GM12878 (cell line): ENCODE results near the gene COL4A1.

Experiments used
- BCL3 ChIP-seq: IDR thresholded peaks from 2 replicates; pipeline ENCODE4 v1.6.1; 2011; ENCODE audit warnings: borderline replicate concordance, low read depth, mild to moderate bottlenecking, moderate library complexity, low read length; ENCODE audit not compliant: insufficient read depth, poor library complexity, severe bottlenecking
- HDGF ChIP-seq: fragments of 450-650 bp; IDR thresholded peaks from 2 replicates; pipeline ENCODE4 v1.6.1; 2016; ENCODE audit warnings: antibody characterized with exemption
- POLR2AphosphoS5 ChIP-seq: IDR thresholded peaks from 2 replicates; pipeline ENCODE4 v1.6.1; 2011; ENCODE audit warnings: mild to moderate bottlenecking, low read length, inconsistent platforms
- TF ChIP-seq, protein P1 (sequence below), 3 experiments: IDR thresholded peaks in 2 of 3; conservative IDR thresholded peaks in 1 of 3; 2 replicates each; pipeline ENCODE4 v1.5.1; 2011; ENCODE audit warnings: low read depth in 3 of 3, low read length in 3 of 3, mild to moderate bottlenecking in 3 of 3, control low read depth in 2 of 3, moderate library complexity in 2 of 3, inconsistent platforms in 1 of 3, mixed read lengths in 1 of 3; ENCODE audit not compliant: control insufficient read depth in 2 of 3, insufficient read depth in 1 of 3; ENCODE audit errors: extremely low read depth in 1 of 3

DNA sequence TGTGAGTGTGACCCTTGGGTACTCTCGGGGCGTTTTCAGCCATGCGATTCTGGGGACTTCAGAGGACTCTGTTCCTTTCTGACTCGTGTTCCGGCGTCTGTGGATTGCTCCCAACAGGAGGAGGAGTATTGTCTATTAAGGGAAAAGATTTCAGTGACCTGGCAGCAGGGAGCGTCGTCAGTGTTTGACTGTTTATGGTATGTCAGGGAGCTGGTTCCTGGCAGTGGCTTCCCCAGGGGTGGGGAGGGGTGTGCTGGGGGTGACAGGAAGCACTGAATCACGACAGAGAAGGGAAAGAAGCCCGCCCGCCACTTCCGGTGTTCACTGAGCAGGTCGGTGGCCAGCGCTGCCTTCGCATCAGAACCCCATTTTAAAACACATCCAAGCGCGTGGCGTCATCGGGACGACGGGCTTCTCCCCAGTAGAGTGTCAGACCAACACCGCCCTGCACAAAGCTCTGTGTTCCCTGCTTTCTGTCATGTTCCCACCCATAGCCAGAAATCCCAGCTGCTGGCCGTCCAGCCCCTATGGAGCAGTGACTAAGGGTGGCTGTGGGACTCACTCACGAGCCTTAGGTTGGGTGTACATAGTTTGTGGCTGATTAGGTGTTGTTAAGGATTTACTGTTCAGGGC lies 34.0 kb upstream of the COL4A1 start:
- TF ChIP-seq HDGF (no peak), BCL3 (no peak), POLR2AphosphoS5 (no peak)
- TF ChIP-seq, protein P1, sequence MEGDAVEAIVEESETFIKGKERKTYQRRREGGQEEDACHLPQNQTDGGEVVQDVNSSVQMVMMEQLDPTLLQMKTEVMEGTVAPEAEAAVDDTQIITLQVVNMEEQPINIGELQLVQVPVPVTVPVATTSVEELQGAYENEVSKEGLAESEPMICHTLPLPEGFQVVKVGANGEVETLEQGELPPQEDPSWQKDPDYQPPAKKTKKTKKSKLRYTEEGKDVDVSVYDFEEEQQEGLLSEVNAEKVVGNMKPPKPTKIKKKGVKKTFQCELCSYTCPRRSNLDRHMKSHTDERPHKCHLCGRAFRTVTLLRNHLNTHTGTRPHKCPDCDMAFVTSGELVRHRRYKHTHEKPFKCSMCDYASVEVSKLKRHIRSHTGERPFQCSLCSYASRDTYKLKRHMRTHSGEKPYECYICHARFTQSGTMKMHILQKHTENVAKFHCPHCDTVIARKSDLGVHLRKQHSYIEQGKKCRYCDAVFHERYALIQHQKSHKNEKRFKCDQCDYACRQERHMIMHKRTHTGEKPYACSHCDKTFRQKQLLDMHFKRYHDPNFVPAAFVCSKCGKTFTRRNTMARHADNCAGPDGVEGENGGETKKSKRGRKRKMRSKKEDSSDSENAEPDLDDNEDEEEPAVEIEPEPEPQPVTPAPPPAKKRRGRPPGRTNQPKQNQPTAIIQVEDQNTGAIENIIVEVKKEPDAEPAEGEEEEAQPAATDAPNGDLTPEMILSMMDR (IDR thresholded peaks at IDR 0.05 in 2 of 3, conservative IDR thresholded peaks at IDR 0.05 in 1 of 3; ENCODE audit: control insufficient read depth in 2 of 3, extremely low read depth in 1 of 3, insufficient read depth in 1 of 3, low read depth in 3 of 3, low read length in 3 of 3) = no peak
